Colon (tissue), 2 donors: ENCODE measurements around the gene RANBP9.

Experiments
- FAIRE-seq: peaks from 2 replicates; lab custom pipeline; 2012; peaks lifted over from hg19 to GRCh38; lab: Jason Lieb, UNC
- donor health status: control.
- donor health status: control.

Gene RANBP9

GRCh38 chr6:13711733-13712598 is at the start of gene RANBP9:
Gene RANBP9, minus strand, starts transcription at chr6:13711835. Its CDS starts 330 bp downstream, at chr6:13711505.
- no peak for FAIRE-seq

GRCh38 chr6:13760307-13761304 is 49.0 kb upstream of the RANBP9 start:
- FAIRE-seq: no peak

- FAIRE-seq: no peak
These were observed 47.4 kb upstream of the RANBP9 start for GRCh38 chr6:13759025-13759424.

GRCh38 chr6:13754644-13755043 is 43.0 kb upstream of the RANBP9 start:
- no peak for FAIRE-seq

GRCh38 chr6:13743736-13744127 is 32.1 kb upstream of the RANBP9 start:
- no peak for FAIRE-seq

GRCh38 chr6:13742961-13743735 is 31.5 kb upstream of the RANBP9 start:
- FAIRE-seq: no peak

GRCh38 chr6:13741365-13741764 is 29.7 kb upstream of the RANBP9 start:
- no peak for FAIRE-seq

- FAIRE-seq: no peak
These were observed 23.4 kb upstream of the RANBP9 start for GRCh38 chr6:13735031-13735430.

GRCh38 chr6:13733178-13733887 is 21.7 kb upstream of the RANBP9 start:
- FAIRE-seq: no peak

GRCh38 chr6:13730704-13731103 is 19.1 kb upstream of the RANBP9 start:
- no peak for FAIRE-seq

GRCh38 chr6:13729891-13730290 is 18.3 kb upstream of the RANBP9 start:
- no peak for FAIRE-seq

GRCh38 chr6:13725570-13725969 is 13.9 kb upstream of the RANBP9 start:
- FAIRE-seq: no peak

- FAIRE-seq: no peak
These were observed 13.4 kb upstream of the RANBP9 start for GRCh38 chr6:13725052-13725451.

GRCh38 chr6:13724182-13724581 is 12.5 kb upstream of the RANBP9 start:
- no peak for FAIRE-seq

GRCh38 chr6:13722880-13723279 is 11.2 kb upstream of the RANBP9 start:
- FAIRE-seq: no peak

GRCh38 chr6:13718123-13718458 is 6.5 kb upstream of the RANBP9 start:
- no peak for FAIRE-seq

- no peak for FAIRE-seq
These were observed 5.3 kb upstream of the RANBP9 start for GRCh38 chr6:13716955-13717295.

GRCh38 chr6:13716225-13716954 is 4.8 kb upstream of the RANBP9 start:
- FAIRE-seq: no peak

- FAIRE-seq: no peak
These were observed 3.8 kb upstream of the RANBP9 start for GRCh38 chr6:13715444-13715883.

- no peak for FAIRE-seq
These were observed 914 bp upstream of the RANBP9 start for GRCh38 chr6:13712599-13712898.

GRCh38 chr6:13711324-13711732 is 307 bp downstream of the RANBP9 start:
- FAIRE-seq: no peak
